GM12878 (cell line): ENCODE results near the gene HNRNPM. TPM values are rescaled to one million over a fixed set of nuclear protein-coding genes. Genes with fewer than 3 reads are reported as not detected.

Experiments
- ATAC-seq: fragments of 200-7000 bp; cut with Tn5 transposase; 3 replicates; pipeline ENCODE4 v1.9.1; 2020; ENCODE audit warnings: mild to moderate bottlenecking, moderate library complexity
- BruUV-seq: library from RNA; stranded (reverse); fragments of 400-500 nt; replicated peaks from 2 replicates; lab custom pipeline; 2021; lab: Mats Ljungman, UMichigan
- CTCF ChIA-PET: fragments of 300-600 bp; sonication (Branson Sonifier 250); formaldehyde crosslinking; extraction: SDS; loops from one replicate; lab custom pipeline; 2021; ENCODE audit warnings: inconsistent platforms; lab: Yijun Ruan, JAX
- POLR2A ChIA-PET: fragments of 350-600 bp; formaldehyde crosslinking; extraction: SDS; loops from one replicate; lab custom pipeline; 2021; ENCODE audit warnings: inconsistent platforms; lab: Charles Lee
- RAD21 ChIA-PET: fragments of 300-600 bp; sonication (Branson Sonifier 250); formaldehyde crosslinking; loops from one replicate; lab custom pipeline; 2023; ENCODE audit warnings: antibody characterized with exemption; ENCODE audit not compliant: unreplicated experiment; lab: Charles Lee
- SMC1A ChIA-PET: fragments of 300-600 bp; sonication (Branson Sonifier 250); formaldehyde crosslinking; loops from one replicate; lab custom pipeline; 2023; ENCODE audit not compliant: unreplicated experiment, uncharacterized antibody; lab: Charles Lee
- DNase-seq: peaks from one replicate; pipeline ENCODE4 v3.0.0-alpha.2; 2011; ENCODE audit warnings: low read depth, low spot score
- FAIRE-seq: peaks from 3 replicates; lab custom pipeline; 2011; peaks lifted over from hg19 to GRCh38; lab: Jason Lieb, UNC
- H2AFZ ChIP-seq: 2 replicates; pipeline ENCODE4 v1.6.0; 2011; ENCODE audit warnings: low read depth, low read length, control low read depth; ENCODE audit not compliant: control insufficient read depth
- H3K27ac ChIP-seq: 2 replicates; pipeline ENCODE4 v1.5.1; 2011; ENCODE audit warnings: control low read depth; ENCODE audit not compliant: control insufficient read depth, insufficient read depth
- H3K27me3 ChIP-seq, 2 experiments: replicated peaks in 1 of 2; 2 replicates each; pipeline versions ENCODE4 v1.6.0 to v1.6.1; 2011; ENCODE audit warnings: low read length in 1 of 2; ENCODE audit not compliant: control insufficient read depth in 2 of 2, insufficient read depth in 2 of 2
- H3K36me3 ChIP-seq, 2 experiments: 2 replicates each; pipeline ENCODE4 v1.5.1; 2011; ENCODE audit warnings: low read length in 1 of 2; ENCODE audit not compliant: control insufficient read depth in 2 of 2, insufficient read depth in 2 of 2
- H3K4me1 ChIP-seq: 2 replicates; pipeline ENCODE4 v1.6.1; 2011; ENCODE audit warnings: mild to moderate bottlenecking, low read length, moderate library complexity, mixed read lengths; ENCODE audit not compliant: control insufficient read depth, insufficient read depth
- H3K4me2 ChIP-seq: 2 replicates; pipeline ENCODE4 v1.6.0; 2011; ENCODE audit warnings: control low read depth; ENCODE audit not compliant: control insufficient read depth, insufficient read depth
- H3K4me3 ChIP-seq: fragments of 200-600 bp; sonication (generic); 2 replicates; pipeline ENCODE4 v1.5.1; 2016
- H3K79me2 ChIP-seq: 2 replicates; pipeline ENCODE4 v1.6.0; 2011; ENCODE audit warnings: low read length; ENCODE audit not compliant: control insufficient read depth, insufficient read depth
- H3K9ac ChIP-seq: 2 replicates; pipeline ENCODE4 v1.8.0; 2011; ENCODE audit warnings: low read length, control low read depth, mixed read lengths; ENCODE audit not compliant: control insufficient read depth, insufficient read depth
- H3K9me3 ChIP-seq: replicated peaks from 3 replicates; pipeline ENCODE4 v1.5.1; 2011; ENCODE audit warnings: mild to moderate bottlenecking, low read length; ENCODE audit not compliant: control insufficient read depth, insufficient read depth
- H4K20me1 ChIP-seq: 2 replicates; pipeline ENCODE4 v1.6.0; 2011; ENCODE audit not compliant: control insufficient read depth, insufficient read depth
- CEBPZ ChIP-seq: fragments of 150-350 bp; IDR thresholded peaks from 2 replicates; pipeline ENCODE4 v1.6.1; 2016; ENCODE audit warnings: low read depth, low read length
- E2F8 ChIP-seq: fragments of 450-650 bp; IDR thresholded peaks from 2 replicates; pipeline ENCODE4 v1.6.1; 2018; ENCODE audit warnings: mild to moderate bottlenecking, low read depth, moderate library complexity; ENCODE audit not compliant: partially characterized antibody
- FOXM1 ChIP-seq: IDR thresholded peaks from 2 replicates; pipeline ENCODE4 v1.6.1; 2012; ENCODE audit warnings: low read depth, mild to moderate bottlenecking, inconsistent platforms, low read length, moderate library complexity
- NFYA ChIP-seq: IDR thresholded peaks from 2 replicates; pipeline ENCODE4 v1.6.1; 2011; ENCODE audit warnings: low read depth, mild to moderate bottlenecking, low read length, improper control_type of control experiment, borderline replicate concordance
- NKRF ChIP-seq: fragments of 450-650 bp; conservative IDR thresholded peaks from 2 replicates; pipeline ENCODE4 v1.6.1; 2017; ENCODE audit warnings: mild to moderate bottlenecking, moderate library complexity
- PAX5 ChIP-seq: IDR thresholded peaks from 2 replicates; pipeline ENCODE4 v1.6.1; 2011; ENCODE audit warnings: low read depth, low read length, borderline replicate concordance
- POU2F2 ChIP-seq: IDR thresholded peaks from 3 replicates; pipeline ENCODE4 v1.6.1; 2011; ENCODE audit warnings: low read depth, mild to moderate bottlenecking, low read length, borderline replicate concordance
- SIX5 ChIP-seq: IDR thresholded peaks from 2 replicates; pipeline ENCODE4 v1.6.1; 2011; ENCODE audit warnings: mild to moderate bottlenecking, low read depth, low read length, moderate library complexity; ENCODE audit not compliant: severe bottlenecking
- ZSCAN29 ChIP-seq: fragments of 450-650 bp; IDR thresholded peaks from 2 replicates; pipeline ENCODE4 v1.6.1; 2017; ENCODE audit warnings: mild to moderate bottlenecking, moderate library complexity
- WGBS: methylation state at CpG from one replicate; pipeline ENCODE4 v1.1.6; 2016; ENCODE audit warnings: low lambda C conversion rate; ENCODE audit not compliant: insufficient replicate concordance, insufficient coverage; ENCODE audit errors: missing lambda C conversion rate; 5-methylcytosine and 5-hydroxymethylcytosine counted together
- in situ Hi-C: fragments of 300-500 bp; cut with MboI; formaldehyde crosslinking; loops from 9 replicates; pipeline ENCODE4 v1.14.3; 2018; ENCODE audit warnings: mixed read lengths
- intact Hi-C: fragments of 100-400 bp; cut with micrococcal nuclease; formaldehyde crosslinking; loops from one replicate; pipeline ENCODE4 v1.14.2; 2022; ENCODE audit not compliant: unreplicated experiment
- polyA plus RNA-seq, 11 experiments: library from polyadenylated mRNA; depleted of rRNA in 4 of 11; unstranded in 6 of 11; stranded (reverse) in 5 of 11; fragments of >200 nt; fragmentation: Nextera tagmentation in 4 of 11; fragmentation: Illumina TruSeq in 1 of 11; extraction: Ambion mirVana in 4 of 11; extraction: Trizol in 1 of 11; gene quantifications; 1 replicate in 1 of 11; 2 replicates in 10 of 11; pipeline versions ENCODE4 v1.2.1 to v1.2.3, GENCODE V29; 2011 to 2016; ENCODE audit warnings: inconsistent platforms in 2 of 11, missing spikeins in 2 of 11, low read depth in 1 of 11
- total RNA-seq, 4 experiments: library from RNA; depleted of rRNA in 3 of 4; stranded (reverse); fragments of >200 nt in 3 of 4; fragmentation: Illumina TruSeq in 1 of 4; extraction: Trizol in 1 of 4; gene quantifications; 2 replicates each; pipeline versions ENCODE4 v1.2.1 to v1.2.3, GENCODE V29; 2013 to 2021

The HNRNPM gene
- total and polyA plus RNA-seq, 10 of the 15 experiments (the other 5 are each of a cell fraction or from before 2014, with no cell fraction given), result 14.3 to 415 (median 198) TPM

GRCh38 chr19:8477889-8478288, 33.1 kb downstream of the HNRNPM start:
- WGBS, result 83% methylated on average over 4 of the region's 4 CpGs
- no peak for FAIRE-seq
- no peak for ATAC-seq
- SMC1A ChIA-PET, result no interaction called here
- no peak for TF ChIP-seq POU2F2
- TF ChIP-seq NFYA, result no peak
- no peak for TF ChIP-seq SIX5
- no peak for TF ChIP-seq CEBPZ
- no peak for TF ChIP-seq FOXM1
- no peak for TF ChIP-seq ZSCAN29
- TF ChIP-seq PAX5, result no peak
- no peak for TF ChIP-seq NKRF
- no peak for TF ChIP-seq E2F8
- TF ChIP-seq, all 136 proteins: peak for 0
- intact Hi-C loops, result no loop called here
- Histone ChIP-seq H3K9ac (no peak overlapping the region), H3K36me3 (peaks cover 37 to 44% of the 10 kb centered on the region in 2 experiments), H3K27me3 (no peaks in the 10 kb centered on the region), H3K4me2 (no peak overlapping the region), H2AFZ (no peak overlapping the region), H3K4me3 (no peak overlapping the region), H4K20me1 (peaks cover 10% of the 10 kb centered on the region), H3K27ac (no peak overlapping the region), H3K9me3 (no peaks in the 10 kb centered on the region), H3K79me2 (peaks cover 41% of the 10 kb centered on the region), H3K4me1 (peaks cover 21% of the 10 kb centered on the region; the same call in 1 of the 2 replicates)
- ChIA-PET CTCF (interaction anchor here (1.1 kb wide), 1 partner anchor 9 kb away, joined by 3 read pairs; no protein-coding TSS in a partner anchor), POLR2A (interaction anchor here (0.7 kb wide), 1 partner anchor 33 kb away, joined by 3 read pairs; the partner anchor contains the start of gene HNRNPM), RAD21 (no interaction called here)
- DNase-seq, result no peak
- BruUV-seq, result no TSS peak
- in situ Hi-C loops, result no loop called here
